Measurements from ENCODE around the gene LYRM4.

The LYRM4 gene

GRCh38 chr6:5190507-5190906 lies 70.2 kb downstream of the LYRM4 start:
- no peak overlapping the region for H3K4me3 ChIP-seq (replicated peaks; ENCODE audit: insufficient read depth, low read length)
- DNase-seq (ENCODE audit: low read depth in 1 of 2, low spot score in 1 of 2), result peak in 1 of 2 experiments; percentile 43
- no peak overlapping the region for H3K27ac ChIP-seq (replicated peaks)
- no peak for TF ChIP-seq POLR2AphosphoS5 (IDR thresholded peaks at IDR 0.05; ENCODE audit: low read depth)
- TF ChIP-seq GABPA (IDR thresholded peaks at IDR 0.05; ENCODE audit: low read depth), result no peak
- no peak for TF ChIP-seq SPI1 (IDR thresholded peaks at IDR 0.05; ENCODE audit: borderline replicate concordance, low read depth)
- TF ChIP-seq, protein P1, sequence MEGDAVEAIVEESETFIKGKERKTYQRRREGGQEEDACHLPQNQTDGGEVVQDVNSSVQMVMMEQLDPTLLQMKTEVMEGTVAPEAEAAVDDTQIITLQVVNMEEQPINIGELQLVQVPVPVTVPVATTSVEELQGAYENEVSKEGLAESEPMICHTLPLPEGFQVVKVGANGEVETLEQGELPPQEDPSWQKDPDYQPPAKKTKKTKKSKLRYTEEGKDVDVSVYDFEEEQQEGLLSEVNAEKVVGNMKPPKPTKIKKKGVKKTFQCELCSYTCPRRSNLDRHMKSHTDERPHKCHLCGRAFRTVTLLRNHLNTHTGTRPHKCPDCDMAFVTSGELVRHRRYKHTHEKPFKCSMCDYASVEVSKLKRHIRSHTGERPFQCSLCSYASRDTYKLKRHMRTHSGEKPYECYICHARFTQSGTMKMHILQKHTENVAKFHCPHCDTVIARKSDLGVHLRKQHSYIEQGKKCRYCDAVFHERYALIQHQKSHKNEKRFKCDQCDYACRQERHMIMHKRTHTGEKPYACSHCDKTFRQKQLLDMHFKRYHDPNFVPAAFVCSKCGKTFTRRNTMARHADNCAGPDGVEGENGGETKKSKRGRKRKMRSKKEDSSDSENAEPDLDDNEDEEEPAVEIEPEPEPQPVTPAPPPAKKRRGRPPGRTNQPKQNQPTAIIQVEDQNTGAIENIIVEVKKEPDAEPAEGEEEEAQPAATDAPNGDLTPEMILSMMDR (IDR thresholded peaks at IDR 0.05; ENCODE audit: insufficient read depth, low read length), result no peak
- TF ChIP-seq, protein P2, sequence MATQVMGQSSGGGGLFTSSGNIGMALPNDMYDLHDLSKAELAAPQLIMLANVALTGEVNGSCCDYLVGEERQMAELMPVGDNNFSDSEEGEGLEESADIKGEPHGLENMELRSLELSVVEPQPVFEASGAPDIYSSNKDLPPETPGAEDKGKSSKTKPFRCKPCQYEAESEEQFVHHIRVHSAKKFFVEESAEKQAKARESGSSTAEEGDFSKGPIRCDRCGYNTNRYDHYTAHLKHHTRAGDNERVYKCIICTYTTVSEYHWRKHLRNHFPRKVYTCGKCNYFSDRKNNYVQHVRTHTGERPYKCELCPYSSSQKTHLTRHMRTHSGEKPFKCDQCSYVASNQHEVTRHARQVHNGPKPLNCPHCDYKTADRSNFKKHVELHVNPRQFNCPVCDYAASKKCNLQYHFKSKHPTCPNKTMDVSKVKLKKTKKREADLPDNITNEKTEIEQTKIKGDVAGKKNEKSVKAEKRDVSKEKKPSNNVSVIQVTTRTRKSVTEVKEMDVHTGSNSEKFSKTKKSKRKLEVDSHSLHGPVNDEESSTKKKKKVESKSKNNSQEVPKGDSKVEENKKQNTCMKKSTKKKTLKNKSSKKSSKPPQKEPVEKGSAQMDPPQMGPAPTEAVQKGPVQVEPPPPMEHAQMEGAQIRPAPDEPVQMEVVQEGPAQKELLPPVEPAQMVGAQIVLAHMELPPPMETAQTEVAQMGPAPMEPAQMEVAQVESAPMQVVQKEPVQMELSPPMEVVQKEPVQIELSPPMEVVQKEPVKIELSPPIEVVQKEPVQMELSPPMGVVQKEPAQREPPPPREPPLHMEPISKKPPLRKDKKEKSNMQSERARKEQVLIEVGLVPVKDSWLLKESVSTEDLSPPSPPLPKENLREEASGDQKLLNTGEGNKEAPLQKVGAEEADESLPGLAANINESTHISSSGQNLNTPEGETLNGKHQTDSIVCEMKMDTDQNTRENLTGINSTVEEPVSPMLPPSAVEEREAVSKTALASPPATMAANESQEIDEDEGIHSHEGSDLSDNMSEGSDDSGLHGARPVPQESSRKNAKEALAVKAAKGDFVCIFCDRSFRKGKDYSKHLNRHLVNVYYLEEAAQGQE (IDR thresholded peaks at IDR 0.05; ENCODE audit: insufficient replicate concordance, low read depth), result no peak
- H3K27me3 ChIP-seq (ENCODE audit: insufficient read depth, poor library complexity, severe bottlenecking), result no peaks in the 10 kb centered on the region

DNA sequence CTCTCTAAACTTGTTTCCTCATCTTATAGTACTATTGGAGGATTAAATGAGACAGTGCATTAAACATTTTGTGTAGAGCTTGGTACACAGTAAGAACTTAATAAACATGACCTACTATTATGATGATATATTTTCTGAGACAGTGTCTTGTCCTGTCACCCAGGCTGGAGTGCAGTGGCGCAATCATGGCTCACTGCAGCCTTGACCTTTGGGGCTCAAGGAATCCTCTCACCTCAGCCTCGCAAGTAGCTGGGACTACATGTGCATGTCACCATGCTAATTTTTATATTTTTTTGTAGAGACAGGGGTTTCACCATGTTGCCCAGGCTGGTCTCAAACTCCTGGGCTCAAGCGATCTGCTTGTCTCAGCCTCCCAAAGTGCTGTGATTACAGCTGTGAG lies 72.1 kb downstream of the LYRM4 start:
- Histone ChIP-seq H3K4me3 (replicated peaks; ENCODE audit: insufficient read depth, low read length) (no peak overlapping the region), H3K27ac (replicated peaks) (no peak overlapping the region), H3K27me3 (ENCODE audit: insufficient read depth, poor library complexity, severe bottlenecking) (no peaks in the 10 kb centered on the region)
- no peak for TF ChIP-seq POLR2AphosphoS5 (IDR thresholded peaks at IDR 0.05; ENCODE audit: low read depth)
- DNase-seq (ENCODE audit: low read depth in 1 of 2, low spot score in 1 of 2), result no peak

GRCh38 chr6:5184878-5185277 lies 75.9 kb downstream of the LYRM4 start:
- Histone ChIP-seq H3K27ac (replicated peaks) (no peak overlapping the region), H3K4me3 (replicated peaks; ENCODE audit: insufficient read depth, low read length) (no peak overlapping the region), H3K27me3 (ENCODE audit: insufficient read depth, poor library complexity, severe bottlenecking) (no peaks in the 10 kb centered on the region)
- DNase-seq (ENCODE audit: low read depth in 1 of 2, low spot score in 1 of 2), result no peak
- TF ChIP-seq, protein P2 (IDR thresholded peaks at IDR 0.05; ENCODE audit: insufficient replicate concordance, low read depth), result no peak
- TF ChIP-seq SPI1 (IDR thresholded peaks at IDR 0.05; ENCODE audit: borderline replicate concordance, low read depth) (no peak), GABPA (IDR thresholded peaks at IDR 0.05; ENCODE audit: low read depth) (no peak), POLR2AphosphoS5 (IDR thresholded peaks at IDR 0.05; ENCODE audit: low read depth) (no peak)
- TF ChIP-seq, protein P1 (IDR thresholded peaks at IDR 0.05; ENCODE audit: insufficient read depth, low read length), result no peak

DNA sequence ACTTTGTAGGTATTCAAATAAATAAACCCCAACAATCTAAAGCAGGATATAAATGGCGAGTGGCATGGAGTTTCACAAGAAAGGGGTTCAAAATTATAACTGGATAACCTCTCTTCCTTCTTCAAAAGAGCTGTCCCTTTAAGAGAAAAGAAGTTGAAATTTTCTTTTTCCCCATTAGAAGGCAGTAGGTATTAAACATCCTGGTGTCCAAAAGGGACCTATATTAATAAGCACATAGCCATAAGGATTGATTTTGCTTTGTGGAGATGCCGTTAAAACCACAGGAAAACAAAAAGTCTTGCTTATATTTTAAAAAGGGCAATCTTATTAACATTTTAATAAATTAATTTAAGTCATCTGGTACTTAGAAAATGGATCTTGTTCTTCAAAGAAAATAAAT lies 76.5 kb downstream of the LYRM4 start:
- no peaks in the 10 kb centered on the region for H3K27me3 ChIP-seq (ENCODE audit: insufficient read depth, poor library complexity, severe bottlenecking)
- TF ChIP-seq SPI1 (IDR thresholded peaks at IDR 0.05; ENCODE audit: borderline replicate concordance, low read depth), result no peak
- no peak for TF ChIP-seq POLR2AphosphoS5 (IDR thresholded peaks at IDR 0.05; ENCODE audit: low read depth)
- TF ChIP-seq GABPA (IDR thresholded peaks at IDR 0.05; ENCODE audit: low read depth), result no peak
- TF ChIP-seq, protein P1 (IDR thresholded peaks at IDR 0.05; ENCODE audit: insufficient read depth, low read length), result no peak
- TF ChIP-seq, protein P2 (IDR thresholded peaks at IDR 0.05; ENCODE audit: insufficient replicate concordance, low read depth), result no peak
- no peak overlapping the region for H3K4me3 ChIP-seq (replicated peaks; ENCODE audit: insufficient read depth, low read length)
- H3K27ac ChIP-seq (replicated peaks), result no peak overlapping the region
- DNase-seq (ENCODE audit: low read depth in 1 of 2, low spot score in 1 of 2), result no peak
